HG02885 (cell line): ENCODE data around the gene RHOB.

ENCODE experiments used
- ATAC-seq: cut with Tn5 transposase; IDR thresholded peaks from one replicate; pipeline ENCODE4 v1.9.1; 2021; ENCODE audit warnings: mild to moderate bottlenecking; ENCODE audit not compliant: unreplicated experiment, poor library complexity

The RHOB gene

GRCh38 chr2:20421988-20422370, 24.9 kb upstream of the RHOB start:
- ATAC-seq, result no peak

GRCh38 chr2:20422402-20423271, 24.2 kb upstream of the RHOB start:
- ATAC-seq, result no peak

GRCh38 chr2:20423359-20423758, 23.5 kb upstream of the RHOB start:
- ATAC-seq, result no peak

GRCh38 chr2:20423847-20424246, 23.0 kb upstream of the RHOB start:
- ATAC-seq, result no peak

- ATAC-seq, result peak; percentile 57
Measured at GRCh38 chr2:20424300-20425290, 22.3 kb upstream of the RHOB start.

GRCh38 chr2:20425371-20425881, 21.4 kb upstream of the RHOB start:
- no peak for ATAC-seq

- ATAC-seq, result no peak
Measured at GRCh38 chr2:20425884-20426283, 21.0 kb upstream of the RHOB start.

GRCh38 chr2:20427931-20428526, 18.8 kb upstream of the RHOB start:
- ATAC-seq, result no peak

GRCh38 chr2:20428717-20429490, 18.0 kb upstream of the RHOB start:
- ATAC-seq, result no peak

- ATAC-seq, result peak; percentile 79
Measured at GRCh38 chr2:20429528-20429927, 17.3 kb upstream of the RHOB start.

GRCh38 chr2:20430035-20430434, 16.8 kb upstream of the RHOB start:
- no peak for ATAC-seq

- ATAC-seq, result peak; percentile 60
Measured at GRCh38 chr2:20430461-20431300, 16.2 kb upstream of the RHOB start.

- no peak for ATAC-seq
Measured at GRCh38 chr2:20431301-20431698, 15.6 kb upstream of the RHOB start.

- no peak for ATAC-seq
Measured at GRCh38 chr2:20431772-20432171, 15.1 kb upstream of the RHOB start.

GRCh38 chr2:20432714-20433113, 14.2 kb upstream of the RHOB start:
- ATAC-seq, result no peak

GRCh38 chr2:20433249-20433648, 13.6 kb upstream of the RHOB start:
- no peak for ATAC-seq

- ATAC-seq, result no peak
Measured at GRCh38 chr2:20433946-20434553, 12.8 kb upstream of the RHOB start.

GRCh38 chr2:20434588-20435294, 12.1 kb upstream of the RHOB start:
- no peak for ATAC-seq
